ENCODE results near the gene SOX13. TPM values are rescaled to one million over a fixed set of nuclear protein-coding genes. Genes with fewer than 3 reads are reported as not detected.

The SOX13 gene
- total RNA-seq, 4 donors from 2014 or later = 51.8 to 108 (median 105) TPM

DNA sequence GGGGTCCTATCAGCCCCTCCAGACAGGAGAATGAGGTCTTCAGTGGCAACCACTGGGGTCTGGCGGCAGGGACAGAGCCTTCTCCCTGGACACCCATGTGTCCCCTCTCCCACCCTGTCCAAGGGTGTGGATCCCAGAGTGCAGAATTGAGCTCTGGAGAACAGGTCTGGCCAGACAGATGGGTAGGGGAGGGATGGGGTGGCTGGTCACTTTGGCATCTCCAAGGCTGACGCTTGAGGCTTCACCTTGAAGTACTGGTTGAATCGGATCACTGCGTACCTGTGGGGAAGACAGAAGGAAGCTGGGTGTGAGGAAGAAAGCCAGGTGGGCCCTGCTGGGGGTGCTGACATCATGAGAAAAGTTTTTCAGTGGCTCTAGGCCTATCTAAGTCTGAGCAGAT is 59.1 kb downstream of the SOX13 start:
- 82 to 96% methylated on average over 4 of the region's 4 CpGs for WGBS, 2 donors
- no peaks in the 10 kb centered on the region for H3K9me3 ChIP-seq
- H3K36me3 ChIP-seq = peaks cover 0 to 64% (median 0%) of the 10 kb centered on the region in 3 donors
- TF ChIP-seq EP300 (IDR thresholded peaks at IDR 0.05) (no peak), CTCF (IDR thresholded peaks at IDR 0.05) (no peak), POLR2A (IDR thresholded peaks at IDR 0.05) (no peak)
- no peak for DNase-seq (ENCODE audit: low spot score in 2 of 2)
- peak overlapping the region in 1 of 4 donors; percentile 88 for H3K27ac ChIP-seq
- no peaks in the 10 kb centered on the region for H3K27me3 ChIP-seq
- H3K4me1 ChIP-seq = peaks cover 0 to 48% (median 12%) of the 10 kb centered on the region in 4 donors
- no peak overlapping the region for H3K4me3 ChIP-seq

DNA sequence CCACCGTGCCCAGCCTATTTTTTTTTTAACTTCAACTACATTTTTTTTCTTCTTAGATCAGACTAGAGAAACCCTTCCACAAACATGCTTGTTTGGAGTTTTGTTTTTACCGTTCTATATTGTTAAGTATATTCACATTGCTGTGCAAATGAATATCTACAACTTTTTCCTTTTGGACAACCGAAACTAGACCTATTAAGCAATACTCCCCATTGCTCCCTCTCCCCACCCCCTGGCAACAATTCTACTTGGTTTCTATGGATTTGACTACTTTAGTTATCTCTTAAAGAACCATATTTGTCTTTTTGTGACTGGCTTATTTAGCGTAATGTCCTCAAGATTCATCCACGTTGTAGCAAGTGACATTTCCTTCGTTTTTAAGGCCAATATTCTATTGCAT is 59.8 kb downstream of the SOX13 start:
- Histone ChIP-seq H3K4me1 (peaks cover 0 to 40% (median 7%) of the 10 kb centered on the region in 4 donors), H3K27ac (no peak overlapping the region), H3K4me3 (no peak overlapping the region), H3K36me3 (peaks cover 0 to 69% (median 0%) of the 10 kb centered on the region in 3 donors), H3K9me3 (no peaks in the 10 kb centered on the region), H3K27me3 (no peaks in the 10 kb centered on the region)
- TF ChIP-seq EP300 (IDR thresholded peaks at IDR 0.05) (no peak), POLR2A (IDR thresholded peaks at IDR 0.05) (no peak), CTCF (IDR thresholded peaks at IDR 0.05) (no peak)
- DNase-seq (ENCODE audit: low spot score in 2 of 2) = no peak
- 75 to 78% methylated on average over 6 of the region's 6 CpGs for WGBS, 2 donors

- DNase-seq (ENCODE audit: low spot score in 2 of 2) = no peak
- 79 to 85% methylated on average over 11 of the region's 11 CpGs for WGBS, 2 donors
- Histone ChIP-seq H3K9me3 (no peaks in the 10 kb centered on the region), H3K27me3 (no peaks in the 10 kb centered on the region), H3K36me3 (peaks cover 0 to 82% (median 0%) of the 10 kb centered on the region in 3 donors), H3K4me1 (peaks cover 0 to 26% (median 5%) of the 10 kb centered on the region in 4 donors), H3K4me3 (no peak overlapping the region), H3K27ac (no peak overlapping the region)
- TF ChIP-seq EP300 (IDR thresholded peaks at IDR 0.05) (no peak), CTCF (IDR thresholded peaks at IDR 0.05) (no peak), POLR2A (IDR thresholded peaks at IDR 0.05) (no peak)
These were observed 61.2 kb downstream of the SOX13 start for GRCh38 chr1:204134103-204134502.

DNA sequence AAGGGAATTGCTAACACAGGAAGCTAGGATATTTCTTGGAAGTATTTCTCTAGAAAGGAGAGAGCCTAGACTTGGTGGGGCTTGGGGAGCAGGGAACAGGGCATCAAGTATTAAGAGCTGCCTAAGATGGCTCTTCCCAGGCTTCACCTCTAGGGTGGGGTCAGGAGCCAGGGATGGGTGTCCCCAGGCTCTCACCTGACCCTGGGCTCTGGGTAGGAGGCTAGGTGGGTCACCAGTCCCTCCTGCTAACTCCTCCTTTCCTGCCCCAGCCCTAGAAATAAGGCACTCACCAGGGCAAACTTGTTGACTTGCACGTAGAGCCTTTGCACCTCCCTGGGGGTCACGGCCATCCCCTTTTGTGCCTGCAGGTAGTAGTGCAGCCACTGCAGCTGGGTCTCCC is 63.9 kb downstream of the SOX13 start:
- no peak for TF ChIP-seq POLR2A (IDR thresholded peaks at IDR 0.05)
- no peak for TF ChIP-seq EP300 (IDR thresholded peaks at IDR 0.05)
- TF ChIP-seq CTCF (IDR thresholded peaks at IDR 0.05) = no peak
- H3K27me3 ChIP-seq = no peaks in the 10 kb centered on the region
- no peak overlapping the region for H3K27ac ChIP-seq
- H3K4me3 ChIP-seq = no peak overlapping the region
- H3K36me3 ChIP-seq = peaks cover 0 to 96% (median 0%) of the 10 kb centered on the region in 3 donors
- H3K9me3 ChIP-seq = no peaks in the 10 kb centered on the region
- DNase-seq (ENCODE audit: low spot score in 2 of 2) = no peak
- 63 to 80% methylated on average over 1 to 2 of the region's 2 CpGs for WGBS, 2 donors
- H3K4me1 ChIP-seq = no peaks in the 10 kb centered on the region

GRCh38 chr1:204139088-204139487 is 66.2 kb downstream of the SOX13 start:
- no peak overlapping the region for H3K27ac ChIP-seq
- H3K4me3 ChIP-seq = no peak overlapping the region
- 72 to 83% methylated on average over 2 of the region's 2 CpGs for WGBS, 2 donors
- peaks cover 0 to 100% (median 0%) of the 10 kb centered on the region in 3 donors for H3K36me3 ChIP-seq
- no peaks in the 10 kb centered on the region for H3K9me3 ChIP-seq
- no peak for DNase-seq (ENCODE audit: low spot score in 2 of 2)
- no peak for TF ChIP-seq CTCF (IDR thresholded peaks at IDR 0.05)
- TF ChIP-seq POLR2A (IDR thresholded peaks at IDR 0.05) = no peak
- no peak for TF ChIP-seq EP300 (IDR thresholded peaks at IDR 0.05)
- H3K27me3 ChIP-seq = no peaks in the 10 kb centered on the region
- H3K4me1 ChIP-seq = no peaks in the 10 kb centered on the region

All from tibial nerve (tissue), 4 donors.